Cardiac septum (tissue), 1 donor: ENCODE data around the gene NXPE4. TPM values are rescaled to one million over a fixed set of nuclear protein-coding genes. Genes with fewer than 3 reads are reported as not detected.

Source experiments
- DNase-seq: peaks from one replicate; pipeline ENCODE4 v3.0.0-alpha.2; 2020; ENCODE audit warnings: low spot score
- intact Hi-C: fragments of 100-400 bp; cut with DNase I; formaldehyde crosslinking; loops from one replicate; pipeline ENCODE4 v1.14.0; 2022
- total RNA-seq: library from RNA; stranded (reverse); fragmentation: NEBNext Ultra II Directional; extraction: Animal tissue kit (Norgen Biotek cat#: 25700); gene quantifications from one replicate; pipeline ENCODE4 v1.2.1, GENCODE V29; 2021
- donor health status: DM: no; HTN: no; CAD: no.

Gene NXPE4
- total RNA-seq, 1 donor from 2014 or later, result not detected

DNA sequence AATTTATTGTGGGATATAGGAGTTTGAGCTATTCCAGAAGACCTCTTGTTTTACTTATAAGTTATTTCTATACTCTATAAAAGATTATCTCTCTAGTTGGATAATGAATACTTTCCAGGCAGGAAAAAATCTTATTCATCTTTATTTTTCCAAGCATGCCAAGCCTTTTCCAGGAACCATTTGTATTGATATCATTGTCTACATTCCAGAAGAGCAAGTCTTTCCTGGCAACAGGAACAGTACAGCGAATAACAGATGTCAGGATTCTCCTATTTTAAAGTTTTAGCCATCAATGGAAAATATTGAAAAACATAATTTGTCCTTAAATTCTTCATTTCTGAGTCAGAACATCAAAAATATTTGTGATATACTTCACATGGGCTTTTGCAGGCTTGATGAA, 30.8 kb downstream of the NXPE4 start:
- intact Hi-C loops, result no loop called here
- DNase-seq, result no peak

DNA sequence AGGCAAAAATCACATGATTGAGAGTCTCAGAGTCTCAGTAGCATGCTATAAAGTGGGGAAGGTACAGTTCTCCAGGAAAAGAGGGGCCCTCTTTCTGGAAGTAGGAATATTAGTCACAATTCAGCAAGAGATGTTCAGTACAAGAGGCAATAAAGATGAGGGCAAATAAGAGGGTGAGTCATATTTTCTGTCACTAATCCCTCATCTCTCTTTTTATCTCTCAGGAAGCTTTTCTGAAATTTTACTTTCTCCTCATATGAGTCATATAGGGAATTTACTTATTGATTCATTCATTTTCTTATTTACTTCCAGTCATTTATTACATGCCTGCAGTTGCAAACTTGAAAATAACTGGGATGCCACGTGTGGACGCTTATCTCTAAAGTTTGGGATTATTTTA, 32.5 kb downstream of the NXPE4 start:
- DNase-seq, result no peak
- intact Hi-C loops, result no loop called here

DNA sequence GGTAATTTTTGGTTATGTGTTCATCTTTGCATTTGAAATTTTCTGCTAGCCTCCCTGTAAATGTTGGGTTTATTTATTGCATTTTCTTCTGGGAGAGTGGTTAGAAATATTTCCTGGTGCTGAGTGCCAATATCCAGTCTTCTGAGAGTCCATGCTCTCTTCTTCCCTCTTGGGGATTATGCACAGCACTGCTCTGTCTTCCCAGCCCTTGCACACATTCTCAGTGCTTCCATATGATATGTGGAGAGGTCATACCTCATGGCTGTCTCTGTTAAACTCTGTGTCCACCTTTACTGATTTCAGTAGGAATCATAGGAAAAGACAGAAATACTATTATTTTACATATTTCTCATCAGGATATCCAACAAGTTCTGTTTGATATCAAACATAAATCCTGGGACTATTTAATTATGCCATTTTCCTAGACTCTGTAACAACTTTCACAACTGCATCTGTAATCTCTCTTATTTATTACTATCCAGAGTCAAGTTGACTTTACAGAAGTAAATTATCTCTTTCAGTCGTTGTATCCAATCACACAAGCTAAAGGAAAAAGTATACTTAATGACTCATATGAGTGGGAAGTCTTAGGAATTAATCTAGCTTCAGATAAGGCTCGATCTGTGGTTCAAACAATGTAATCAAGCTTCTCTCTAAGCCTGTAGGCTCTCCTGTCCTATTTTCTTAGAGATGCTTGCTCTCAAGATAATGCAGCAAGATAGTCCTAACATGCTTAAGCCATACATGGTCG, 33.2 kb downstream of the NXPE4 start:
- no peak for DNase-seq
- intact Hi-C loops, result no loop called here

DNA sequence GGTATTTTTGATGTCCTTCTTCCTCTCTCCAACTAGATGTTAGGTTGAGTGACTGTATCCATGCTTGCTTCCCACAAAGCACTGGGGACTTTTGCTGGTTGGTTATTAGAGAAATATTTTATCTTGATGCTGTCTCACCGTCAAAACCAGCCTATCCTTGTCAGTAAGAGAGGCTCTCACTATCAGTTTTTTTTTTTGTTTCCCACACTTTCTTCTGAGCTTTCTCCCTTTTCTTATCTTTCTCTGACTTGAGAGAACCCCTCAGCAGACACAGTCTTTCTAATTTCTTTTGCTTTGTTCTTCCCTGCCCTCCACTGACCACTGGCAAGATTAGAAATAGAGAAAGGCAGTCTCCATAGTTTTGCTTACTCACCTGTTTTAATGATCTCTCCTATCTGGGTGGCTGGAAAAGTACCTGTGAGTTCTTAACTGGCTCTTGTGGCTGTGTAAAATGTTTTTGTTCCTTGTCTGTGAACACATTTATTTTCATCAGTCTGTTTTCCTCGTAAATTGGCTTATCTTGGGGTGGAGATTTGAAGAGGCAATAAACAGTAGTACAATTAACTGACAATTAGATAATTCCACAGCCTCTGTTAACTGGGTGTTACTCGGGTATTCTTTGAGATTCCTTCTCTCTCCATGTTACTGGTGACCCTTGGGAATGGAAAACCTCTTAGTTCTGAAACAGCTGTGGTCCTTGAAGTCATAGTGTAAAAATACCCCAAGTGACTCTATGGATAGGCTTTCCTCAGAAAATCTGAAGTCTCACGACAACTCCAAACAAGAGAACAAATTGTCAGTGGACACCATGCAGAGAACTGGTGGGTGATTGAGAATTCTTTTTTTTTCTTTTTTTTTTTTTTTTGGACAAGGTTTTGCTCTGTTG, 35.9 kb downstream of the NXPE4 start, which contains the start of gene NXPE1:
TSS of gene NXPE1 (minus strand) at position 457 of the 886 bp plus-strand sequence. CDS start 8,680 bp downstream, outside the sequence.
- intact Hi-C loops, result no loop called here
- DNase-seq, result no peak

DNA sequence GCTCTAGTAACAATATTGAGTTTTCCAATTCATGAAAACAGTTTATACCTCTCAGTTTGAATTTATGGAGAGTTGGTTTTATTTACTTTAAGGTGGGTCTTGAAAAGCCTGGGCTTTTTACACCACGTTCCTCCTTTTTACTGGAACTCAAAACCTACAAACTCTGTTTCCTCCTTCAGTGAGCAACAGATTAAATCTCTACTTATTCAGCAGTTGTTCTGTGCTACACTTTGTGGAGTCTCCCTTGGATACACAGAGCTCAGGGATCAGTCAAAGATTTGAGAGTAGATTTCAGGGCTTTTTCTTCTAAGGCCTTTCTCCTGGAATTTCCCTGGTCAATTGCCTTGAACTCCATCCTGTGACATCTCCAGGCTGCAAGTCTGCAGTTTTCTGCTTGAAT, 39.5 kb downstream of the NXPE4 start:
- intact Hi-C loops, result no loop called here
- no peak for DNase-seq

DNA sequence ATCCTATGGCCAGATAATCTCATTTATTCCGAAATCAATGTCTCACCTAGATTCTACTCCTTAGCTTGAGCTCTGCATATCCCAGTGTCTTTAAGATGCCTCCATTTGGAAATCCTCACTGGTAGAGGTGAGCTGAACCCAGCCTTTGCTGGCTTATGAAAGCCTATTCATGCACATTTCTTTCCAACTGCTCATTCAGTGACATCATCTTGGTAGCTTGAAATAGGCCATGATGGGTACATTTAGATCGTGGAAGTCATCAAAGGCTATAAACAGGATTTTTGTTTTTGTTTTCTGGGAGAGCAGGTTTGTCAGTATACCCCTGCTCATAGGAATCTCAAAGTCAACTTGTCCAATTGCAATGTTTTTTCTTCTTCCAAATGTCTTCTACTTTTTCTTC, 41.9 kb downstream of the NXPE4 start:
- DNase-seq, result no peak
- intact Hi-C loops, result no loop called here

DNA sequence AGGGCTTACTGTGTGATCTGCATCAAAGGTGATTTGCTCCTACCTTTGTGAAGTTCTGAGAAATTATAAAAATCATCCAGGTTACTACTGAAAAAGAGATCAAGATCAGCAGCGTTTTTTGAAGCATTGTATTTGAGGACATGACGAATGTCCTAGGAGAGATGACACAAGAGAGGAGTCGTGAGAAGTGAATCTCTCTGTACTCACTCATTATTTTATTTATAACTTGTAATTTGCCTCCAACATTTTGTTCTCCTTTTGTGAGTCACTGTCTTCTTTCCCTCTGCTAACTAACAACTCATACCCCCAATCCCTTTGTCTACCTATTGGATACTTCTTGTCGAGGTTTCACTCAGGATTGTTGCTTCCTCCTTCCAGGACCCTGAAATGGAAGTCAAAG, 44.5 kb downstream of the NXPE4 start:
- intact Hi-C loops, result no loop called here
- no peak for DNase-seq

DNA sequence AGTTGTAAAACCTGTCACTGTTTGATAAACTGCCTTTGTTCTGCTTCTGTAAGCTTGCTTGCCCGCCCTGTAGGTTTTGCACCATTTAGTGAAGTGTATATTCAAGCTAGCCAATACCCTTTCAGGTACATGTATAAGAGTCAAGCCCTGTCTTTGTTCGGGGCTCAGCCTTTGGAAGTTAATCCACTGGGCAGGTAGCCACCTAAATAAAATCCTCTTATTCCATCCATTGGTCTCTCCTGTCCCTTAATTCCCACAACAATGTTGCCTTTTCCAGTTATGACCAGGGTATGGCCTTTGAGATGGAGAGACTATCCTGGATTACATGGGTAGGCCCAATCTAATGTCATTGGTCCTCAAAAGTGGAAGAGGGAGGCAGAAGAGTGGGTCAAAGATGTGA, 69.9 kb downstream of the NXPE4 start:
- DNase-seq, result no peak
- intact Hi-C loops, result no loop called here

DNA sequence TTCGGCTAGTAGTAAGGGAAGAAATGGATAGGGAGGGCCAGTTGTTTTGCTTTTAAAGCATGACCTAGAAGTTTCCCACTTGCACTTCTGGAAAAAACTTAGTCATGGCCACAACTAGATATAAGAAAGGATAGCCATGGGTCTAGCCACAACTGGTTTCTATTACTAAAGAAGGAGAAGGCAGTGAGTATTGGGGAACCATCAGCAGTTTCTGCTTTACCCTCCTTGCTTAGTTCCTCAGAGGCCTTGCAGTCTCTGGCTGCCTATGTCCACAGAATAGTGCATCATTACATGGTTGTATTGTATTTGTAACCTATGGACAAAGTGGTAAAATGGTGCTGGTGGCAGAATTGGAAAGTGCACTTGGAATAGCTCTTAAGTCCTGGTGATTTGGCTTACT, 71.5 kb downstream of the NXPE4 start:
- intact Hi-C loops, result no loop called here
- no peak for DNase-seq

DNA sequence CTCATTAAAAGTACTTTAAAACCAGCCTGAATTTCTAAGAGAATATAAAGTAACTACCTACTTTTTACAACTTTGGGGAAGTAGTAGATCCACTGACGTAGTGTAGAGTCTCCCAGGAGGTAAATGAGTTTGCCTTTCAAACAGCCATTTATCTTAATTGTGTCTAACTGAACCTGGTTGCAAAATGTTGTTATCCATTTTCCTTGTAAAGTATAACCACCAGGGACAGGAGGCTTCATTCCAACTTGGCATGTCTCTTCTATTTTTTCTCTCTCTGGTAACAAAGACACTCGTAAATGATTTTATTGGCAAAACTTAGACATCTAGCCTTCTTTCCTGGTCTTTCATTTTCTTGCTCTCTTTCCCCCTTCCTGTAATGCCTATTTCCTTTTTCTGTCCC, 72.8 kb downstream of the NXPE4 start:
- intact Hi-C loops, result no loop called here
- DNase-seq, result no peak

Other genes starting within 250 kb of the NXPE4 start
- gene C11orf71, start 195.3 kb downstream of the NXPE4 start, total RNA-seq, result 9.9 TPM
- 20.3 TPM for gene RBM7, start 195.1 kb downstream of the NXPE4 start, total RNA-seq
- gene REXO2, start 156.3 kb downstream of the NXPE4 start, total RNA-seq, result 162 TPM
- 0.11 TPM for gene NXPE1, start 35.9 kb downstream of the NXPE4 start, total RNA-seq
- gene NXPE2, start 82.7 kb upstream of the NXPE4 start, total RNA-seq, result 0.22 TPM